Adrenal gland (tissue), 12 donors: ENCODE measurements around the gene TSHR. TPM values are rescaled to one million over a fixed set of nuclear protein-coding genes. Genes with fewer than 3 reads are reported as not detected.

Experiments used
- DNase-seq, 7 donors: peaks; one replicate each; pipeline ENCODE4 v3.0.0-alpha.2; 2019 to 2020
- H3K27ac ChIP-seq, 5 donors: fragments of 200-600 bp; sonication (generic) in 4 of 5; 1 replicate in 3 of 5; 2 replicates in 2 of 5; pipeline versions ENCODE4 v1.5.1 to v1.8.0; 2016 to 2020; ENCODE audit warnings: mild to moderate bottlenecking in 1 of 5
- H3K27me3 ChIP-seq: fragments of 200-600 bp; 2 replicates; pipeline ENCODE4 v1.8.0; 2021
- H3K36me3 ChIP-seq, 2 donors: fragments of 200-600 bp; replicated peaks in 1 of 2; 1 replicate in 1 of 2; 2 replicates in 1 of 2; pipeline versions ENCODE4 v1.5.1 to v1.8.0; 2018 to 2022
- H3K4me1 ChIP-seq, 2 donors: fragments of 200-600 bp; replicated peaks in 1 of 2; 1 replicate in 1 of 2; 2 replicates in 1 of 2; pipeline versions ENCODE4 v1.5.1 to v1.8.0; 2018 to 2021
- H3K4me3 ChIP-seq, 4 donors: fragments of 200-600 bp; sonication (generic) in 3 of 4; one replicate each; pipeline ENCODE4 v1.5.1; 2016 to 2018
- H3K9me3 ChIP-seq, 3 donors: fragments of 200-600 bp; sonication (generic) in 1 of 3; replicated peaks in 1 of 3; 1 replicate in 2 of 3; 2 replicates in 1 of 3; pipeline versions ENCODE4 v1.5.1 to v1.8.0; 2016 to 2021
- CTCF ChIP-seq, 6 experiments: fragments of 450-650 bp in 4 of 6; fragments of 200-600 bp in 2 of 6; sonication (generic) in 1 of 6; IDR thresholded peaks; 1 replicate in 5 of 6; 2 replicates in 1 of 6; pipeline versions ENCODE4 v1.5.1 to v1.8.0; 2016 to 2021; ENCODE audit warnings: antibody characterized with exemption in 6 of 6, mild to moderate bottlenecking in 2 of 6, moderate library complexity in 1 of 6
- POLR2A ChIP-seq, 2 donors: fragments of 450-650 bp; IDR thresholded peaks; one replicate each; pipeline ENCODE4 v1.6.1; 2017; ENCODE audit warnings: antibody characterized with exemption in 2 of 2, mild to moderate bottlenecking in 2 of 2, moderate library complexity in 1 of 2
- WGBS, 4 donors: extraction: QIAGEN DNeasy Blood & Tissue Kit in 2 of 4; methylation state at CpG; one replicate each; pipeline versions ENCODE4 v1.1.5 to v1.1.7; 2013 to 2017; 5-methylcytosine and 5-hydroxymethylcytosine counted together
- intact Hi-C, 2 donors: fragments of 100-400 bp; cut with DNase I; formaldehyde crosslinking; loops; one replicate each; pipeline versions ENCODE4 v1.14.1 to v1.15.0; 2022 to 2023
- polyA plus RNA-seq, 3 donors: library from polyadenylated mRNA; stranded (reverse); fragments of 200-250 nt in 2 of 3; fragments of 350-450 nt in 1 of 3; fragmentation: Illumina TruSeq in 1 of 3; extraction: RNeasy Lipid Tissue Mini Kit (QIAGEN cat#74804) in 1 of 3; gene quantifications; one replicate each; pipeline ENCODE4 v1.2.3, GENCODE V29; 2013 to 2014
- total RNA-seq, 9 donors: library from RNA; depleted of rRNA in 4 of 9; stranded (reverse); fragments of >200 nt in 4 of 9; fragments of 120-200 nt in 1 of 9; fragmentation: NEBNext Ultra II Directional in 1 of 9; extraction: Animal tissue kit (Norgen Biotek cat#: 25700) in 1 of 9; gene quantifications; one replicate each; pipeline versions ENCODE4 v1.1.0 to v1.2.4, GENCODE V29; 2013 to 2023
- donor health status: healthy with polysubstance abuse.
- donor health status: Bipolar disorder and iron deficiency.
- donor health status: DM: yes; HTN: yes; CAD: no.
- donor health status: DM: no; HTN: no; CAD: no.
- donor health status: DM: no; HTN: no; CAD: no.
- donor health status: DM: yes; HTN: yes; CAD: no.

Gene TSHR
- total and polyA plus RNA-seq, 12 donors: 0.06 to 5.8 (median 0.68) TPM

- Histone ChIP-seq H3K9me3 (no peaks in the 10 kb centered on the region), H3K4me1 (peaks cover 0 to 4% of the 10 kb centered on the region in 2 donors), H3K27me3 (no peaks in the 10 kb centered on the region), H3K36me3 (no peaks in the 10 kb centered on the region), H3K27ac (no peak overlapping the region), H3K4me3 (no peak overlapping the region)
- DNase-seq: no peak
- 60 to 69% (median 66%) methylated on average over 3 of the region's 3 CpGs for WGBS, 4 donors
- no peak for TF ChIP-seq CTCF (IDR thresholded peaks at IDR 0.05)
- TF ChIP-seq POLR2A (IDR thresholded peaks at IDR 0.05): no peak
- intact Hi-C loops: no loop called here
Observed at GRCh38 chr14:80992580-80992979, 37.2 kb downstream of the TSHR start.

GRCh38 chr14:80996049-80996901, 40.9 kb downstream of the TSHR start:
- no peak for TF ChIP-seq POLR2A (IDR thresholded peaks at IDR 0.05)
- TF ChIP-seq CTCF (IDR thresholded peaks at IDR 0.05): peak; percentile 65 to 93 (median 86)
- H3K4me1 ChIP-seq: peaks cover 0 to 4% of the 10 kb centered on the region in 2 donors
- no peaks in the 10 kb centered on the region for H3K9me3 ChIP-seq
- no peaks in the 10 kb centered on the region for H3K27me3 ChIP-seq
- intact Hi-C loops: no loop called here
- peak; percentile 37 to 79 (median 72) for DNase-seq
- H3K4me3 ChIP-seq: peak overlapping the region in 1 of 4 donors; percentile 8
- no peak overlapping the region for H3K27ac ChIP-seq
- 32 to 40% (median 33%) methylated on average over 12 to 13 of the region's 13 CpGs for WGBS, 4 donors
- no peaks in the 10 kb centered on the region for H3K36me3 ChIP-seq

GRCh38 chr14:81001447-81001846, 46.0 kb downstream of the TSHR start:
- no peak for DNase-seq
- H3K27me3 ChIP-seq: no peaks in the 10 kb centered on the region
- WGBS, 4 donors: 65 to 74% (median 70%) methylated on average over 6 of the region's 6 CpGs
- H3K36me3 ChIP-seq: no peaks in the 10 kb centered on the region
- intact Hi-C loops: loop anchor here in 1 of 2 donors (5.0 kb wide), 1 partner anchor 161 kb away; no protein-coding TSS in a partner anchor
- TF ChIP-seq CTCF (IDR thresholded peaks at IDR 0.05): no peak
- no peaks in the 10 kb centered on the region for H3K9me3 ChIP-seq
- no peaks in the 10 kb centered on the region for H3K4me1 ChIP-seq
- no peak overlapping the region for H3K27ac ChIP-seq
- no peak overlapping the region for H3K4me3 ChIP-seq

- no peaks in the 10 kb centered on the region for H3K36me3 ChIP-seq
- DNase-seq: no peak
- no peak overlapping the region for H3K4me3 ChIP-seq
- TF ChIP-seq POLR2A (IDR thresholded peaks at IDR 0.05) (no peak), CTCF (IDR thresholded peaks at IDR 0.05) (no peak)
- no peaks in the 10 kb centered on the region for H3K4me1 ChIP-seq
- H3K27ac ChIP-seq: no peak overlapping the region
- WGBS, 4 donors: 93 to 100% (median 98%) methylated on average over 1 of the region's 1 CpG
- intact Hi-C loops: loop anchor here in 1 of 2 donors (5.0 kb wide), 1 partner anchor 158 kb away; no protein-coding TSS in a partner anchor
- no peaks in the 10 kb centered on the region for H3K27me3 ChIP-seq
- H3K9me3 ChIP-seq: no peaks in the 10 kb centered on the region
Observed at GRCh38 chr14:81004575-81004974, 49.2 kb downstream of the TSHR start.
